OCI-LY3 (cell line): Measurements from ENCODE around the gene DGKG.

ENCODE experiments used
- H2AFZ ChIP-seq: fragments of 200-600, 300-600 bp; shearing (Covaris generic); 2 replicates; pipeline ENCODE4 v1.6.0; 2014; ENCODE audit warnings: antibody characterized with exemption, low read depth, low read length
- H3K27ac ChIP-seq: fragments of 200-600, 300-600 bp; sonication (generic); 2 replicates; pipeline ENCODE4 v1.5.1; 2014; ENCODE audit warnings: mild to moderate bottlenecking, low read length, moderate library complexity, mixed read lengths
- H3K27me3 ChIP-seq: fragments of 200-600, 300-600 bp; sonication (generic); 2 replicates; pipeline ENCODE4 v1.6.1; 2014; ENCODE audit warnings: low read depth, low read length, mixed read lengths
- H3K36me3 ChIP-seq: fragments of 200-600, 300-600 bp; sonication (generic); replicated peaks from 2 replicates; pipeline ENCODE3; 2014; ENCODE audit warnings: low read depth, low read length, mixed read lengths
- H3K4me1 ChIP-seq: fragments of 300-600, 200-600 bp; sonication (generic); 2 replicates; pipeline ENCODE4 v1.6.1; 2014; ENCODE audit warnings: low read length, mixed read lengths
- H3K4me2 ChIP-seq: fragments of 200-600, 300-600 bp; sonication (generic); 2 replicates; pipeline ENCODE4 v1.6.1; 2014; ENCODE audit warnings: low read length, mixed read lengths
- H3K4me3 ChIP-seq: fragments of 300-600, 200-600 bp; sonication (generic); 2 replicates; pipeline ENCODE4 v1.5.1; 2014; ENCODE audit warnings: antibody characterized with exemption, mild to moderate bottlenecking, low read length, moderate library complexity
- H3K79me2 ChIP-seq: fragments of 300-600, 200-600 bp; shearing (Covaris generic); 2 replicates; pipeline ENCODE4 v1.6.1; 2014; ENCODE audit warnings: mild to moderate bottlenecking, low read length, mixed read lengths
- H3K9ac ChIP-seq: fragments of 300-600, 200-600 bp; shearing (Covaris generic); 2 replicates; pipeline ENCODE4 v1.6.0; 2014; ENCODE audit warnings: mild to moderate bottlenecking, low read length, moderate library complexity
- H3K9me3 ChIP-seq: fragments of 200-600, 300-600 bp; shearing (Covaris generic); 2 replicates; pipeline ENCODE4 v1.6.1; 2014; ENCODE audit warnings: low read length, mixed read lengths; ENCODE audit not compliant: insufficient read depth
- H4K20me1 ChIP-seq: fragments of 200-600, 300-600 bp; sonication (generic); 2 replicates; pipeline ENCODE4 v1.6.1; 2016; ENCODE audit warnings: low read length, mixed read lengths; ENCODE audit not compliant: insufficient read depth
- CTCF ChIP-seq: fragments of 200-600, 300-600 bp; sonication (generic); IDR thresholded peaks from 2 replicates; pipeline ENCODE4 v1.5.1; 2014; ENCODE audit warnings: antibody characterized with exemption, low read length, low read depth
- EZH2phosphoT487 ChIP-seq: fragments of 200-600 bp; shearing (Covaris generic); IDR thresholded peaks from 2 replicates; pipeline ENCODE4 v1.6.1; 2018; ENCODE audit warnings: antibody characterized with exemption, mixed run types, low read depth

The DGKG gene

GRCh38 chr3:186162221-186162620 is 199.8 kb downstream of the DGKG start:
- Histone ChIP-seq H3K27ac (no peak overlapping the region), H3K4me1 (peaks cover 9% of the 10 kb centered on the region), H3K36me3 (no peaks in the 10 kb centered on the region), H3K79me2 (no peaks in the 10 kb centered on the region), H3K4me2 (no peak overlapping the region), H3K9ac (no peak overlapping the region), H3K9me3 (no peaks in the 10 kb centered on the region), H3K27me3 (peaks cover 7% of the 10 kb centered on the region; the same call in 1 of the 2 replicates), H4K20me1 (no peaks in the 10 kb centered on the region), H3K4me3 (no peak overlapping the region), H2AFZ (no peak overlapping the region)
- TF ChIP-seq EZH2phosphoT487 = no peak
- TF ChIP-seq CTCF = no peak

GRCh38 chr3:186160691-186161243 is 201.3 kb downstream of the DGKG start:
- Histone ChIP-seq H4K20me1 (no peaks in the 10 kb centered on the region), H3K4me3 (no peak overlapping the region), H3K9ac (no peak overlapping the region), H3K4me2 (no peak overlapping the region), H3K79me2 (no peaks in the 10 kb centered on the region), H3K27me3 (no peaks in the 10 kb centered on the region), H3K4me1 (peaks cover 9% of the 10 kb centered on the region), H2AFZ (no peak overlapping the region), H3K36me3 (no peaks in the 10 kb centered on the region), H3K27ac (no peak overlapping the region), H3K9me3 (no peaks in the 10 kb centered on the region)
- TF ChIP-seq EZH2phosphoT487 (no peak), CTCF (no peak)

- H3K4me3 ChIP-seq = no peak overlapping the region
Measured at GRCh38 chr3:186154641-186155040, 207.4 kb downstream of the DGKG start.

GRCh38 chr3:186152889-186153292 is 209.1 kb downstream of the DGKG start:
- H3K4me3 ChIP-seq = peak overlapping the region; percentile 79
- no peak overlapping the region for H2AFZ ChIP-seq
- peaks cover 41% of the 10 kb centered on the region for H3K4me1 ChIP-seq
- no peaks in the 10 kb centered on the region for H4K20me1 ChIP-seq
- peak overlapping the region; percentile 72 for H3K9ac ChIP-seq
- 0 out of 2 replicates have a peak, but pooled peaks cover 3% of the 10 kb centered on the region for H3K27me3 ChIP-seq
- H3K36me3 ChIP-seq = peaks cover 4% of the 10 kb centered on the region
- no peaks in the 10 kb centered on the region for H3K79me2 ChIP-seq
- H3K9me3 ChIP-seq = no peaks in the 10 kb centered on the region
- H3K27ac ChIP-seq = peak overlapping the region; percentile 76
- H3K4me2 ChIP-seq = peak overlapping the region; percentile 100
- no peak for TF ChIP-seq CTCF
- no peak for TF ChIP-seq EZH2phosphoT487

More at GRCh38 chr3:186154641-186155040, 207.4 kb downstream of the DGKG start:
- Histone ChIP-seq H3K36me3 (peaks cover 4% of the 10 kb centered on the region), H3K79me2 (no peaks in the 10 kb centered on the region), H3K27ac (no peak overlapping the region), H2AFZ (no peak overlapping the region), H3K9ac (no peak overlapping the region), H3K27me3 (0 out of 2 replicates have a peak, but pooled peaks cover 3% of the 10 kb centered on the region), H4K20me1 (no peaks in the 10 kb centered on the region), H3K4me2 (no peak overlapping the region), H3K9me3 (no peaks in the 10 kb centered on the region), H3K4me1 (peaks cover 40% of the 10 kb centered on the region)
- no peak for TF ChIP-seq EZH2phosphoT487
- no peak for TF ChIP-seq CTCF
